Astrocyte of the hippocampus (primary cell): ENCODE measurements around the gene AGBL4.

Experiments
- DNase-seq: peaks from one replicate; pipeline ENCODE4 v3.0.0; 2011; ENCODE audit warnings: low read depth, low spot score

AGBL4 gene

GRCh38 chr1:48681476-48682305 is 1342.1 kb downstream of the AGBL4 start:
- peak; percentile 52 for DNase-seq

- peak; percentile 50 for DNase-seq
Observed at GRCh38 chr1:48680411-48681035, 1343.2 kb downstream of the AGBL4 start.

GRCh38 chr1:48679859-48680258 is 1343.9 kb downstream of the AGBL4 start:
- DNase-seq = no peak

GRCh38 chr1:48678710-48679505 is 1344.8 kb downstream of the AGBL4 start:
- no peak for DNase-seq

GRCh38 chr1:48677306-48678287 is 1346.2 kb downstream of the AGBL4 start:
- peak; percentile 80 for DNase-seq

GRCh38 chr1:48676822-48677221 is 1346.9 kb downstream of the AGBL4 start:
- DNase-seq = no peak

- no peak for DNase-seq
Observed at GRCh38 chr1:48676376-48676775, 1347.4 kb downstream of the AGBL4 start.

GRCh38 chr1:48675251-48675650 is 1348.5 kb downstream of the AGBL4 start:
- DNase-seq = no peak

- DNase-seq = peak; percentile 75
Observed at GRCh38 chr1:48674641-48675040, 1349.1 kb downstream of the AGBL4 start.

- DNase-seq = no peak
Observed at GRCh38 chr1:48673332-48674105, 1350.2 kb downstream of the AGBL4 start.

GRCh38 chr1:48671578-48671977 is 1352.2 kb downstream of the AGBL4 start:
- no peak for DNase-seq

GRCh38 chr1:48670234-48671020 is 1353.3 kb downstream of the AGBL4 start:
- DNase-seq = no peak

- DNase-seq = no peak
Observed at GRCh38 chr1:48668339-48668738, 1355.4 kb downstream of the AGBL4 start.

- no peak for DNase-seq
Observed at GRCh38 chr1:48667782-48668181, 1356.0 kb downstream of the AGBL4 start.

- no peak for DNase-seq
Observed at GRCh38 chr1:48665708-48666407, 1357.9 kb downstream of the AGBL4 start.

- no peak for DNase-seq
Observed at GRCh38 chr1:48661726-48662463, 1361.9 kb downstream of the AGBL4 start.

GRCh38 chr1:48659801-48660200 is 1364.0 kb downstream of the AGBL4 start:
- no peak for DNase-seq

- DNase-seq = no peak
Observed at GRCh38 chr1:48657413-48657812, 1366.3 kb downstream of the AGBL4 start.
